ENCODE results near the gene EXOC7. TPM values are rescaled to one million over a fixed set of nuclear protein-coding genes. Genes with fewer than 3 reads are reported as not detected.

The EXOC7 gene
- polyA plus RNA-seq, 1 donor from 2014 or later = 146 TPM

GRCh38 chr17:76092526-76093413 is 10.8 kb downstream of the EXOC7 start:
- no peak overlapping the region for H3K4me3 ChIP-seq (ENCODE audit: low read length)
- H3K36me3 ChIP-seq (ENCODE audit: insufficient read depth, low read length) = peaks cover 7% of the 10 kb centered on the region
- no peaks in the 10 kb centered on the region for H3K79me2 ChIP-seq (replicated peaks; ENCODE audit: insufficient read depth, low read length)
- no peaks in the 10 kb centered on the region for H3K27me3 ChIP-seq (ENCODE audit: insufficient read depth, low read depth, low read length)
- no peaks in the 10 kb centered on the region for H3F3A ChIP-seq (ENCODE audit: insufficient read depth, low read length, poor library complexity, severe bottlenecking)
- TF ChIP-seq EP300 (conservative IDR thresholded peaks at IDR 0.05; ENCODE audit: poor library complexity, severe bottlenecking) (no peak), CTCF (IDR thresholded peaks at IDR 0.05; ENCODE audit: poor library complexity, severe bottlenecking) (no peak), RAD21 (conservative IDR thresholded peaks at IDR 0.05) (no peak), TAF1 (IDR thresholded peaks at IDR 0.05; ENCODE audit: low read depth) (no peak), POLR2AphosphoS5 (IDR thresholded peaks at IDR 0.05) (no peak)
- H3K9me3 ChIP-seq (ENCODE audit: low read length) = no peaks in the 10 kb centered on the region
- no peak overlapping the region for H3K4me2 ChIP-seq (ENCODE audit: low read length)
- no peak overlapping the region for H2AFZ ChIP-seq (ENCODE audit: low read depth, low read length)
- H3K27ac ChIP-seq (ENCODE audit: low read length) = no peak overlapping the region
- no peaks in the 10 kb centered on the region for H3K9me2 ChIP-seq (ENCODE audit: insufficient read depth, low read length)
- H3K9ac ChIP-seq (ENCODE audit: low read length) = no peak overlapping the region
- H4K20me1 ChIP-seq (ENCODE audit: insufficient read depth) = no peaks in the 10 kb centered on the region

DNA sequence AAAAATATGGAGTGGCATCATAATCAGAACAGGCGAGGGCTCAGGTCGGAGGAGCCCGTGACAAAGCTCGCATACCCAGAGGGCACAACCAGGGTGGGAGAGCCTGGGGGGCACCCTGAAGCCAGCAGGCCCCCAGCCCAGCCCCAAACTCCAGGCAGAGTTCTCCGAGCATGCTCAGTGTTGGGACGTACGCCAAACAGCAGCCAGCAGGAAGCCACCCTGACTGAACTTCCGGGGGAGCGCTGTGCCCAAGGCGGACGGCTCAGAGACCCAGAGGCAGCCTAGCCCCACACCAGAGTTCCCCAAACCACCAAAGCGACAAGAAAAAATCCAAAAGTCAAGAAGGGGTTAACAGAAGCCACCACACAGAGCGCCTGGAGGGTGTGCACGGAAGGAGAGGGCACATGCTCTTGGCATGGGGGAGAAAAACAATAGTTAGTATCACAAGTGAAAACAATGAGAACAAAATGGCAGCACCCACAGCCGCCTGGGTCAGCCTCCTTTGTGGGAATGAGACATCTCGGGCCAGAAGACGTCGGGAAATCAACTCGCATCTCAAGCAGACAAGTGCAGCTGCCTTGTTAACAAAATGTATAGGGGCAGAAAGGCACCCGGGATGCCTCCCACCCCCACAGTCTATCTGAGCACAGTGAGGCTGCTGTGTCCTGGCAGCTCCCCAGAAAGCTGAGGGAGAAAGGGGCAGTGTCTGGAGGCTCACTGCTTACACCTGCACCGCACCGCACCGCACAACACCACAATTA is 11.9 kb downstream of the EXOC7 start:
- Histone ChIP-seq H3K27me3 (ENCODE audit: insufficient read depth, low read depth, low read length) (no peaks in the 10 kb centered on the region), H3K27ac (ENCODE audit: low read length) (no peak overlapping the region), H3K4me3 (ENCODE audit: low read length) (no peak overlapping the region), H3K36me3 (ENCODE audit: insufficient read depth, low read length) (peaks cover 7% of the 10 kb centered on the region), H3K79me2 (replicated peaks; ENCODE audit: insufficient read depth, low read length) (no peaks in the 10 kb centered on the region), H3K9me3 (ENCODE audit: low read length) (no peaks in the 10 kb centered on the region), H3K9ac (ENCODE audit: low read length) (no peak overlapping the region), H3K4me2 (ENCODE audit: low read length) (no peak overlapping the region), H2AFZ (ENCODE audit: low read depth, low read length) (no peak overlapping the region), H3F3A (ENCODE audit: insufficient read depth, low read length, poor library complexity, severe bottlenecking) (no peaks in the 10 kb centered on the region), H3K9me2 (ENCODE audit: insufficient read depth, low read length) (no peaks in the 10 kb centered on the region), H4K20me1 (ENCODE audit: insufficient read depth) (no peaks in the 10 kb centered on the region)
- TF ChIP-seq MXI1 (conservative IDR thresholded peaks at IDR 0.05; ENCODE audit: poor library complexity, severe bottlenecking) = no peak
- TF ChIP-seq RAD21 (conservative IDR thresholded peaks at IDR 0.05) = no peak
- no peak for TF ChIP-seq POLR2AphosphoS5 (IDR thresholded peaks at IDR 0.05)
- TF ChIP-seq EP300 (conservative IDR thresholded peaks at IDR 0.05; ENCODE audit: poor library complexity, severe bottlenecking) = no peak
- TF ChIP-seq TAF1 (IDR thresholded peaks at IDR 0.05; ENCODE audit: low read depth) = no peak
- no peak for TF ChIP-seq SMC3 (conservative IDR thresholded peaks at IDR 0.05; ENCODE audit: poor library complexity)
- TF ChIP-seq, protein P1, sequence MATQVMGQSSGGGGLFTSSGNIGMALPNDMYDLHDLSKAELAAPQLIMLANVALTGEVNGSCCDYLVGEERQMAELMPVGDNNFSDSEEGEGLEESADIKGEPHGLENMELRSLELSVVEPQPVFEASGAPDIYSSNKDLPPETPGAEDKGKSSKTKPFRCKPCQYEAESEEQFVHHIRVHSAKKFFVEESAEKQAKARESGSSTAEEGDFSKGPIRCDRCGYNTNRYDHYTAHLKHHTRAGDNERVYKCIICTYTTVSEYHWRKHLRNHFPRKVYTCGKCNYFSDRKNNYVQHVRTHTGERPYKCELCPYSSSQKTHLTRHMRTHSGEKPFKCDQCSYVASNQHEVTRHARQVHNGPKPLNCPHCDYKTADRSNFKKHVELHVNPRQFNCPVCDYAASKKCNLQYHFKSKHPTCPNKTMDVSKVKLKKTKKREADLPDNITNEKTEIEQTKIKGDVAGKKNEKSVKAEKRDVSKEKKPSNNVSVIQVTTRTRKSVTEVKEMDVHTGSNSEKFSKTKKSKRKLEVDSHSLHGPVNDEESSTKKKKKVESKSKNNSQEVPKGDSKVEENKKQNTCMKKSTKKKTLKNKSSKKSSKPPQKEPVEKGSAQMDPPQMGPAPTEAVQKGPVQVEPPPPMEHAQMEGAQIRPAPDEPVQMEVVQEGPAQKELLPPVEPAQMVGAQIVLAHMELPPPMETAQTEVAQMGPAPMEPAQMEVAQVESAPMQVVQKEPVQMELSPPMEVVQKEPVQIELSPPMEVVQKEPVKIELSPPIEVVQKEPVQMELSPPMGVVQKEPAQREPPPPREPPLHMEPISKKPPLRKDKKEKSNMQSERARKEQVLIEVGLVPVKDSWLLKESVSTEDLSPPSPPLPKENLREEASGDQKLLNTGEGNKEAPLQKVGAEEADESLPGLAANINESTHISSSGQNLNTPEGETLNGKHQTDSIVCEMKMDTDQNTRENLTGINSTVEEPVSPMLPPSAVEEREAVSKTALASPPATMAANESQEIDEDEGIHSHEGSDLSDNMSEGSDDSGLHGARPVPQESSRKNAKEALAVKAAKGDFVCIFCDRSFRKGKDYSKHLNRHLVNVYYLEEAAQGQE (IDR thresholded peaks at IDR 0.05; ENCODE audit: borderline replicate concordance) = no peak
- no peak for TF ChIP-seq CTCF (IDR thresholded peaks at IDR 0.05; ENCODE audit: poor library complexity, severe bottlenecking)
- TF ChIP-seq EZH2 (IDR thresholded peaks at IDR 0.05; ENCODE audit: borderline replicate concordance, insufficient read depth, low read length, poor library complexity, severe bottlenecking) = no peak
